Kidney (tissue), 14 donors: ENCODE results near the gene SUMO4. TPM values are rescaled to one million over a fixed set of nuclear protein-coding genes. Genes with fewer than 3 reads are reported as not detected.
A peak's percentile ranks its signal among the peaks of the same experiment; 100 is the strongest.

Source experiments
- DNase-seq, 5 donors: peaks; one replicate each; pipeline ENCODE4 v3.0.0-alpha.2; 2013 to 2020
- FAIRE-seq: peaks from 2 replicates; lab custom pipeline; 2012; peaks lifted over from hg19 to GRCh38; lab: Jason Lieb, UNC
- H3K27ac ChIP-seq, 2 donors: one replicate each; pipeline ENCODE4 v1.7.0; 2013; ENCODE audit warnings: low read depth in 2 of 2, low read length in 2 of 2, inconsistent platforms in 1 of 2
- H3K27me3 ChIP-seq: one replicate; pipeline ENCODE4 v1.7.1; 2013; ENCODE audit warnings: low read length, inconsistent platforms; ENCODE audit not compliant: control insufficient read depth, insufficient read depth
- H3K36me3 ChIP-seq, 3 donors: one replicate each; pipeline versions ENCODE4 v1.7.0 to v1.7.1; 2013; ENCODE audit warnings: low read length in 3 of 3, control low read depth in 1 of 3, inconsistent platforms in 1 of 3; ENCODE audit not compliant: insufficient read depth in 3 of 3, control insufficient read depth in 2 of 3
- H3K4me1 ChIP-seq, 3 donors: one replicate each; pipeline versions ENCODE4 v1.7.0 to v1.7.1; 2013; ENCODE audit warnings: low read length in 3 of 3, inconsistent platforms in 1 of 3, low read depth in 1 of 3; ENCODE audit not compliant: control insufficient read depth in 2 of 3, insufficient read depth in 2 of 3
- H3K4me3 ChIP-seq, 3 donors: one replicate each; pipeline versions ENCODE4 v1.7.0 to v1.8.1; 2013; ENCODE audit warnings: low read length in 3 of 3, control low read depth in 1 of 3, inconsistent platforms in 1 of 3
- H3K9ac ChIP-seq, 3 donors: one replicate each; pipeline versions ENCODE4 v1.7.0 to v1.7.1; 2013; ENCODE audit warnings: low read length in 3 of 3, control low read depth in 1 of 3, inconsistent platforms in 1 of 3
- H3K9me3 ChIP-seq, 3 donors: one replicate each; pipeline versions ENCODE4 v1.7.0 to v1.7.1; 2013; ENCODE audit warnings: low read length in 3 of 3, control low read depth in 1 of 3, inconsistent platforms in 1 of 3; ENCODE audit not compliant: control insufficient read depth in 2 of 3, insufficient read depth in 1 of 3
- CTCF ChIP-seq: IDR thresholded peaks from 3 replicates; pipeline ENCODE4 v1.5.1; 2012; ENCODE audit warnings: mild to moderate bottlenecking, moderate library complexity, borderline replicate concordance; ENCODE audit not compliant: insufficient read depth; ENCODE audit errors: extremely low read depth
- intact Hi-C: fragments of 100-400 bp; cut with DNase I; formaldehyde crosslinking; loops from one replicate; pipeline ENCODE4 v1.11.1; 2022
- polyA plus RNA-seq: library from polyadenylated mRNA; stranded (reverse); fragments of 350-450 nt; fragmentation: Illumina TruSeq; extraction: RNeasy Lipid Tissue Mini Kit (QIAGEN cat#74804); gene quantifications from one replicate; pipeline ENCODE4 v1.2.3, GENCODE V29; 2014; ENCODE audit warnings: low read depth, low replicate concordance; ENCODE audit not compliant: insufficient read depth
- total RNA-seq: library from RNA; stranded (reverse); fragmentation: NEBNext Ultra II Directional; extraction: Animal tissue kit (Norgen Biotek cat#: 25700); gene quantifications from one replicate; pipeline ENCODE4 v1.2.1, GENCODE V29; 2021
- donor health status: control.
- donor health status: control.
- donor health status: control.
- donor health status: control.
- donor health status: control.
- donor health status: DM: yes; HTN: yes; CAD: no.
- donor health status: Normal renal cell carcinoma (clear cell type).

Gene SUMO4
- total and polyA plus RNA-seq, 2 donors from 2014 or later: 1.9 TPM; not detected in 1

- Histone ChIP-seq H3K27ac (no peak overlapping the region), H3K4me1 (peaks cover 0 to 7% (median 4%) of the 10 kb centered on the region in 3 donors), H3K27me3 (no peaks in the 10 kb centered on the region), H3K9ac (no peak overlapping the region), H3K9me3 (no peaks in the 10 kb centered on the region), H3K36me3 (no peaks in the 10 kb centered on the region), H3K4me3 (no peak overlapping the region)
- DNase-seq (no peak), FAIRE-seq (no peak)
- TF ChIP-seq CTCF: no peak
- intact Hi-C loops: loop anchor here (10.0 kb wide), 1 partner anchor 344 kb away; no protein-coding TSS in a partner anchor
Observed at GRCh38 chr6:149428606-149429005, 28.5 kb downstream of the SUMO4 start.

GRCh38 chr6:149429427-149430360 lies 29.6 kb downstream of the SUMO4 start:
- Histone ChIP-seq H3K36me3 (no peaks in the 10 kb centered on the region), H3K27ac (no peak overlapping the region), H3K9ac (no peak overlapping the region), H3K4me1 (peaks cover 0 to 3% (median 0%) of the 10 kb centered on the region in 3 donors), H3K27me3 (no peaks in the 10 kb centered on the region), H3K9me3 (no peaks in the 10 kb centered on the region), H3K4me3 (no peak overlapping the region)
- no peak for TF ChIP-seq CTCF
- DNase-seq: no peak
- FAIRE-seq: no peak
- intact Hi-C loops: loop anchor here (10.0 kb wide), 1 partner anchor 345 kb away; no protein-coding TSS in a partner anchor

- DNase-seq: peak; percentile 88 to 92 (median 91)
- no peaks in the 10 kb centered on the region for H3K9me3 ChIP-seq
- H3K9ac ChIP-seq: no peak overlapping the region
- no peak overlapping the region for H3K27ac ChIP-seq
- H3K4me1 ChIP-seq: peaks cover 0 to 3% (median 0%) of the 10 kb centered on the region in 3 donors
- no peak overlapping the region for H3K4me3 ChIP-seq
- H3K27me3 ChIP-seq: no peaks in the 10 kb centered on the region
- TF ChIP-seq CTCF: peak; percentile 95
- FAIRE-seq: no peak
- H3K36me3 ChIP-seq: no peaks in the 10 kb centered on the region
- intact Hi-C loops: no loop called here
Observed at GRCh38 chr6:149431905-149432775, 32.1 kb downstream of the SUMO4 start.
